ENCODE measurements around the gene BMPR2. TPM values are rescaled to one million over a fixed set of nuclear protein-coding genes. Genes with fewer than 3 reads are reported as not detected.
A peak's percentile ranks its signal among the peaks of the same experiment; 100 is the strongest.
"Not testable (repeated sequence)": the region's sequence is repeated elsewhere in the genome, so short reads cannot be mapped to it uniquely, and the experiment has no call there.

Gene BMPR2
- total RNA-seq, 4 donors from 2014 or later = 30.4 to 50.2 (median 36.5) TPM

DNA sequence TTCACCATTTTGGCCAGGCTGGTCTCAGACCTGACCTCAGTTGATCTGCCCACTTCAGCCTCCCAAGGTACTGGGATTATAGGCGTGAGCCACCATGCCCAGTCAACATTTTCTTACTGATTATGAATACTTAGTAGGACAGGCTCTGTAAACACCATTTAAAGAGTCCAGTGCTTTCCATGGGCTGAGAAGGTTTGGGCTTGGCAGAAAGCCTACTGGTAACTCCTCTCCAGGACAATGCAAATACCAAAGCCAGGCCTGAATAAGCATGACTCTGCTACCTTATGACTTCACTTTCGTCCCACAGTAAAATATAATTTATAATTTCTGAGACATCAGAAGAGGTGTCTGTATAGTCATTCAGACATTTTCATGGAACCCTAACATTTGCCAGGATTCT is 198.4 kb downstream of the BMPR2 start:
- no peak overlapping the region for H3K4me3 ChIP-seq (ENCODE audit: low read depth, poor library complexity, severe bottlenecking)
- 90 to 96% methylated on average over 2 of the region's 2 CpGs for WGBS, 2 donors
- intact Hi-C loops (cut with DNase I; ENCODE audit: low total_unique reads) = no loop called here
- DNase-seq (ENCODE audit: low spot score in 2 of 2) = no peak
- TF ChIP-seq, protein P1, sequence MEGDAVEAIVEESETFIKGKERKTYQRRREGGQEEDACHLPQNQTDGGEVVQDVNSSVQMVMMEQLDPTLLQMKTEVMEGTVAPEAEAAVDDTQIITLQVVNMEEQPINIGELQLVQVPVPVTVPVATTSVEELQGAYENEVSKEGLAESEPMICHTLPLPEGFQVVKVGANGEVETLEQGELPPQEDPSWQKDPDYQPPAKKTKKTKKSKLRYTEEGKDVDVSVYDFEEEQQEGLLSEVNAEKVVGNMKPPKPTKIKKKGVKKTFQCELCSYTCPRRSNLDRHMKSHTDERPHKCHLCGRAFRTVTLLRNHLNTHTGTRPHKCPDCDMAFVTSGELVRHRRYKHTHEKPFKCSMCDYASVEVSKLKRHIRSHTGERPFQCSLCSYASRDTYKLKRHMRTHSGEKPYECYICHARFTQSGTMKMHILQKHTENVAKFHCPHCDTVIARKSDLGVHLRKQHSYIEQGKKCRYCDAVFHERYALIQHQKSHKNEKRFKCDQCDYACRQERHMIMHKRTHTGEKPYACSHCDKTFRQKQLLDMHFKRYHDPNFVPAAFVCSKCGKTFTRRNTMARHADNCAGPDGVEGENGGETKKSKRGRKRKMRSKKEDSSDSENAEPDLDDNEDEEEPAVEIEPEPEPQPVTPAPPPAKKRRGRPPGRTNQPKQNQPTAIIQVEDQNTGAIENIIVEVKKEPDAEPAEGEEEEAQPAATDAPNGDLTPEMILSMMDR (IDR thresholded peaks at IDR 0.05) = no peak
- TF ChIP-seq POLR2A (IDR thresholded peaks at IDR 0.05) = no peak

DNA sequence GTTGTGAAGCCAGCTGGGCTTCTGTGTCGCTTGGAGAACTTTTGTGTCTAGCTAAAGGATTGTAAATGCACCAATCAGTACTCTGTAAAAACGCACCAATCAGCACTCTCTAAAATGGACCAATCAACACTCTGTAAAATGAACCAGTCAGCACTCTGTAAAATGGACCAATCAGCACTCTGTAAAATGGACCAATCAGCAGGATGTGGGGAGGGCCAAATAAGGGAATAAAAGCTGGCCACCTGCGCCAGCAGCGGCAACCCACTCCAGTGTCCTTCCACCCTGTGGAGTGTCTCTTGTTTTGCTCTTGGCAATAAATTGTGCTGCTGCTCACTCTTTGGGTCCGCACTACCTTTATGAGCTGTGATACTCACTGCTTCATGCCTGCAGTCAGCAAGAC is 199.1 kb downstream of the BMPR2 start:
- 95 to 100% methylated on average over 5 of the region's 5 CpGs for WGBS, 2 donors
- DNase-seq (ENCODE audit: low spot score in 2 of 2); intact Hi-C loops (cut with DNase I; ENCODE audit: low total_unique reads); H3K4me3 ChIP-seq (ENCODE audit: low read depth, poor library complexity, severe bottlenecking): not testable (repeated sequence)

DNA sequence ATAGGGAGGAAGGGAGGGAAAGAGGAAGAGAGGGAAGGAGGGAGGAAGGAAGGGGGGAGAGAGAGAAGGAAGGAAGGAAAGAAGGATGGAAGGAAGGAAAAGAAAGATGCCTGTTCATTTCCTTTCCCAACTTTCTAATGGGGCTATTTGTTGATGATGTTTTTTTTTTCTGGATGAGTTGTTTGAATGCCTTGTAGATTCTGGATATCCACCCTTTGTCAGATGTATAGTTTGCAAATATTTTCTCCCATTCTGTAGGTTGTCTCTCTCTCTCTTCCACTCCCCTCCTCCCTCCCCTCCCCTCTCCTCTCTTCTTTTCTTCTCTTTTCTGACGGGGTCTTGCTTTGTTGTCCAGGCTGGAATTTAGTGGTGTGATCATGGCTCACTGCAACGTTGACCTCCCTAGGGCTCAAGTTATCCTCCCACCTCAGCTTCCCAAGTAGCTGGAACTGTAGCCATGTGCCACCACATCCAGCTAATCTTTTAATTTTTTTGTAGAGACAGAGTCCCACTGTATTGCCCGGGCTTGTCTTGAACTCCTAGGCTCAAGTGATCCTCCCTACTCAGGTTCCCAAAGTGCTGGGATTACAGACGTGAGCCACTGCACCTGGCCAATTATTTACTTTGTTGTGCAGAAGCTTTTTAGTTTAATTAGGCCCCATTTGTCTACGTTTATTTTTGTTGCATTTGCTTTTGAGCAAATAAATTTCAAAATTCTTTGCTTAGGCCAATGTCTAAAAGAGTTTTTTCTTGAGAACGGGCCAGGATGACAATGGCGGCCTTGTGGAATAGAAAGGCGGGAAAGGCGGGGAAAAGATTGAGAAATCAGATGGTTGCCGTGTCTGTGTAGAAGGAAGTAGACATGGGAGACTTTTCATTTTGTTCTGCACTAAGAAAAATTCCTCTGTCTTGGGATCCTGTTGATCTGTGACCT is 201.4 kb downstream of the BMPR2 start:
- WGBS, 2 donors = 76 to 78% methylated on average over 10 of the region's 10 CpGs
- intact Hi-C loops (cut with DNase I; ENCODE audit: low total_unique reads) = no loop called here
- DNase-seq (ENCODE audit: low spot score in 2 of 2) = no peak
- no peak overlapping the region for H3K4me3 ChIP-seq (ENCODE audit: low read depth, poor library complexity, severe bottlenecking)
- TF ChIP-seq, protein P1 (IDR thresholded peaks at IDR 0.05) = no peak
- no peak for TF ChIP-seq POLR2A (IDR thresholded peaks at IDR 0.05)

DNA sequence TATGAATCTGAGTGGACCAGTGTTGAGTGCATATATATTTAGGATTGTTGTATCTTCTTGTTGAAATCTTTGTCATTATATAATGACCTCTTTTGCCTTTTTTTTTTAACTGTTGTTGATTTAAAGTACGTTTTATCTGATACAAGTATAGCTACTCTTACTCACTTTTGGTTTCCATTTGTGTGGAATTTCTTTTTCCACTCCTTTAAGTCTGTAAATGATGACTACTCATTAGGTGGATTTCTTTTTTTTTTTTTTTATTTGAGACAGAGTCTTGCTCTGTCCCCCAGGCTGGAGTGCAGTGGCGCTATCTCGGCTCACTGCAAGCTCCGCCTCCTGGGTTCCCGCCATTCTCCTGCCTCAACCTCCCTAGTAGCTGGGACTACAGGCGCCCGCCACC is 206.7 kb downstream of the BMPR2 start:
- H3K4me3 ChIP-seq (ENCODE audit: low read depth, poor library complexity, severe bottlenecking); DNase-seq (ENCODE audit: low spot score in 2 of 2): not testable (repeated sequence)
- WGBS, 2 donors = 87 to 88% methylated on average over 7 of the region's 7 CpGs
- intact Hi-C loops (cut with DNase I; ENCODE audit: low total_unique reads) = loop anchor here (10.0 kb wide), 1 partner anchor 292 kb away; the partner anchor contains the start of gene ICA1L

DNA sequence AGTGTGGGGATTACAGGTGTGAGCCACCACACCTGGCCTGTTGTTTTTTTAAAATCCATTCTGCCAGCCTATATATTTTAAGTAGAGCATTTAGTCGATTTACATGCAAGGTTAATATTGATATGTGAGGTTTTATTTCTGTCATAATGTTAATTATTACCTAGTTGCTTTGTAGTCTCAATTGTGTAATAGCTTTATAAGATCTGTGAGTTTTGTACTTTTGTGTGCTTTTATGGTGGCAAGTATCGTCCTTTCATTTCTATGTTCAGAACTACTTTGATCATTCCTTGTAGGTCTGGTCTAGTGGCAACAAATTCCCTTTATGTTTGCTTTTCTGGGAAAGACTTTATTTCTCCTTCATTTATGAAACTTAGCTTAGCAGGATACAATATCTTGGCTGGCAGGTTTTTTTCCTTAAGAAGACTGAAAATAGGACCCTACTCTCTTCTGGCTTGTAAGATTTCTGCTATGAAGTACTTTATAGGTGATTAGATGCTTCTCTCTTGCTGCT is 207.6 kb downstream of the BMPR2 start:
- 97 to 99% methylated on average over 2 of the region's 2 CpGs for WGBS, 2 donors
- H3K4me3 ChIP-seq (ENCODE audit: low read depth, poor library complexity, severe bottlenecking) = no peak overlapping the region
- DNase-seq (ENCODE audit: low spot score in 2 of 2) = no peak
- intact Hi-C loops (cut with DNase I; ENCODE audit: low total_unique reads) = loop anchor here (10.0 kb wide), 1 partner anchor 291 kb away; the partner anchor contains the start of gene ICA1L
- TF ChIP-seq, protein P1 (IDR thresholded peaks at IDR 0.05) = no peak
- no peak for TF ChIP-seq POLR2A (IDR thresholded peaks at IDR 0.05)

DNA sequence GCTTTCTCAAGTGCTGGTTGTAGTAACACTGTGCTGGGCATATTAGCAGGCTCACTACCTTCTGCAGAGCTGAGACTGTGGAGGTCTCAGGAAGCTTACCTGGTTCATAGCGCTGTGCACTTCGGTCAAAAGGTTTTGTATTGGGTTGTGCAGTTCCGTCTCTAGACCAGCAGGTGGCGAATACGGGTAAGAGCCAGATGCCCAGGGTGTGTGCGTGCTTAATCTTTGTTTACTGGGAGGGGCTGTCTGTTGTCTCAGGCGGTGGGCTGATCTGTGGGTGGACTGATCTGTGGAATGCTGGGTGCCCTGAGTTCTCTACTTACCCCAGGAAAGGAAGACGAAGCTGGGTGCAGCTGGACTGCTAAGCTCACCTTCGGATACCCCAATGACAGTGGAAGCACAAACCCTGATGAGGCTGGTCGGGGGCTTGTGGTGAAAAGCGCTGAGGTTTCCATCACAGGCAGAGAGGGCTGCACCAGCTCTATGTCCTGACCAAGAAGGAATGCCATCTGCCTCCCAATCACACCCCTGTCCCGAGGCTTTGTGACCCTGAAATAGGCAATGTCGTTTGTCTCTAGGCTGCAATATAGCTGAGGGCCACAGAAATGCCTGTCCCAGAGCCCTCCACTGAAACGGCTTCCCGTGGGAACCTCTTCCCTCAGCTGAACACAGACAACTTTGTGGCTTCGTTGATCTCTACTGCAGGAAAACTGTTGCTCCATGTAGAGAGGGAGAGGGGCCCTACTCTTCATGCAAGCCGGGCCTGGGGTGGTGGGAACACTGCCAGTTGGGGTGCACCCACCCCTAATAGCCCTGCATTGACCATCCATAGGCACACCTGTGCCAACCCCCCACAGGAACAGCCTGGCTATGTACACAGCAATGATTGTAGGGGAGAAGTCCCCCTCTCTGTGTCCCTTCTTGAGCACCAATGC is 212.8 kb downstream of the BMPR2 start:
- WGBS, 2 donors = 34 to 36% methylated on average over 15 to 17 of the region's 17 CpGs
- TF ChIP-seq, protein P1 (IDR thresholded peaks at IDR 0.05) = peak in 2 of 3 donors; percentile 30 to 93
- no peak for TF ChIP-seq POLR2A (IDR thresholded peaks at IDR 0.05)
- no peak overlapping the region for H3K4me3 ChIP-seq (ENCODE audit: low read depth, poor library complexity, severe bottlenecking)
- intact Hi-C loops (cut with DNase I; ENCODE audit: low total_unique reads) = loop anchor here (10.0 kb wide), 1 partner anchor 286 kb away; the partner anchor contains the start of gene ICA1L
- peak; percentile 66 to 87 for DNase-seq (ENCODE audit: low spot score in 2 of 2)

Data from lower leg skin (tissue), 4 donors.